ENCODE data around the gene KRT84. TPM values are rescaled to one million over a fixed set of nuclear protein-coding genes. Genes with fewer than 3 reads are reported as not detected.

The KRT84 gene
- total RNA-seq, 1 experiment from 2014 or later = not detected

GRCh38 chr12:52334185-52334584 lies 51.3 kb downstream of the KRT84 start:
- Histone ChIP-seq H3K9me2 (replicated peaks; ENCODE audit: insufficient read depth, low read length) (no peaks in the 10 kb centered on the region), H3K9me3 (ENCODE audit: low read length) (no peaks in the 10 kb centered on the region), H3K27me3 (ENCODE audit: low read length) (no peaks in the 10 kb centered on the region), H3K4me1 (ENCODE audit: low read length) (peaks cover 19% of the 10 kb centered on the region), H3K9ac (ENCODE audit: low read length) (no peak overlapping the region), H3K27ac (ENCODE audit: low read length) (no peak overlapping the region), H3K36me3 (ENCODE audit: insufficient read depth, low read length) (no peaks in the 10 kb centered on the region), H3K79me2 (ENCODE audit: low read length) (no peaks in the 10 kb centered on the region), H3K4me2 (ENCODE audit: low read depth, low read length, poor library complexity, severe bottlenecking) (no peak overlapping the region), H2AFZ (ENCODE audit: low read length) (no peak overlapping the region), H3K4me3 (ENCODE audit: low read length) (no peak overlapping the region), H4K20me1 (ENCODE audit: insufficient read depth, low read depth, low read length) (no peaks in the 10 kb centered on the region)
- no peak for DNase-seq

GRCh38 chr12:52333321-52333720 lies 52.1 kb downstream of the KRT84 start:
- no peak overlapping the region for H3K27ac ChIP-seq (ENCODE audit: low read length)
- no peaks in the 10 kb centered on the region for H3K9me2 ChIP-seq (replicated peaks; ENCODE audit: insufficient read depth, low read length)
- H3K79me2 ChIP-seq (ENCODE audit: low read length) = no peaks in the 10 kb centered on the region
- H2AFZ ChIP-seq (ENCODE audit: low read length) = no peak overlapping the region
- no peak for DNase-seq
- no peaks in the 10 kb centered on the region for H3K36me3 ChIP-seq (ENCODE audit: insufficient read depth, low read length)
- peaks cover 27% of the 10 kb centered on the region for H3K4me1 ChIP-seq (ENCODE audit: low read length)
- no peak overlapping the region for H3K4me3 ChIP-seq (ENCODE audit: low read length)
- H3K9me3 ChIP-seq (ENCODE audit: low read length) = no peaks in the 10 kb centered on the region
- no peaks in the 10 kb centered on the region for H4K20me1 ChIP-seq (ENCODE audit: insufficient read depth, low read depth, low read length)
- no peaks in the 10 kb centered on the region for H3K27me3 ChIP-seq (ENCODE audit: low read length)
- no peak overlapping the region for H3K4me2 ChIP-seq (ENCODE audit: low read depth, low read length, poor library complexity, severe bottlenecking)
- H3K9ac ChIP-seq (ENCODE audit: low read length) = no peak overlapping the region

- Histone ChIP-seq H3K9me3 (ENCODE audit: low read length) (no peaks in the 10 kb centered on the region), H3K27ac (ENCODE audit: low read length) (no peak overlapping the region)
- DNase-seq = no peak
These were observed 53.1 kb downstream of the KRT84 start for GRCh38 chr12:52332381-52332780.

GRCh38 chr12:52331833-52332232 lies 53.6 kb downstream of the KRT84 start:
- Histone ChIP-seq H2AFZ (ENCODE audit: low read length) (no peak overlapping the region), H3K79me2 (ENCODE audit: low read length) (no peaks in the 10 kb centered on the region), H4K20me1 (ENCODE audit: insufficient read depth, low read depth, low read length) (no peaks in the 10 kb centered on the region), H3K36me3 (ENCODE audit: insufficient read depth, low read length) (no peaks in the 10 kb centered on the region), H3K27ac (ENCODE audit: low read length) (no peak overlapping the region), H3K9me3 (ENCODE audit: low read length) (no peaks in the 10 kb centered on the region), H3K4me3 (ENCODE audit: low read length) (no peak overlapping the region), H3K27me3 (ENCODE audit: low read length) (no peaks in the 10 kb centered on the region), H3K4me1 (ENCODE audit: low read length) (peaks cover 41% of the 10 kb centered on the region), H3K9ac (ENCODE audit: low read length) (no peak overlapping the region), H3K4me2 (ENCODE audit: low read depth, low read length, poor library complexity, severe bottlenecking) (no peak overlapping the region), H3K9me2 (replicated peaks; ENCODE audit: insufficient read depth, low read length) (no peaks in the 10 kb centered on the region)
- DNase-seq = no peak

More at GRCh38 chr12:52332381-52332780, 53.1 kb downstream of the KRT84 start:
- Histone ChIP-seq H3K4me2 (ENCODE audit: low read depth, low read length, poor library complexity, severe bottlenecking) (no peak overlapping the region), H3K9me2 (replicated peaks; ENCODE audit: insufficient read depth, low read length) (no peaks in the 10 kb centered on the region), H3K36me3 (ENCODE audit: insufficient read depth, low read length) (no peaks in the 10 kb centered on the region), H3K27me3 (ENCODE audit: low read length) (no peaks in the 10 kb centered on the region), H3K79me2 (ENCODE audit: low read length) (no peaks in the 10 kb centered on the region), H2AFZ (ENCODE audit: low read length) (no peak overlapping the region), H4K20me1 (ENCODE audit: insufficient read depth, low read depth, low read length) (no peaks in the 10 kb centered on the region), H3K4me1 (ENCODE audit: low read length) (peaks cover 35% of the 10 kb centered on the region), H3K4me3 (ENCODE audit: low read length) (no peak overlapping the region), H3K9ac (ENCODE audit: low read length) (no peak overlapping the region)

GRCh38 chr12:52331039-52331438 lies 54.4 kb downstream of the KRT84 start:
- Histone ChIP-seq H3K4me2 (ENCODE audit: low read depth, low read length, poor library complexity, severe bottlenecking) (no peak overlapping the region), H3K36me3 (ENCODE audit: insufficient read depth, low read length) (no peaks in the 10 kb centered on the region), H3K9me3 (ENCODE audit: low read length) (no peaks in the 10 kb centered on the region), H3K79me2 (ENCODE audit: low read length) (no peaks in the 10 kb centered on the region), H3K9ac (ENCODE audit: low read length) (no peak overlapping the region), H4K20me1 (ENCODE audit: insufficient read depth, low read depth, low read length) (no peaks in the 10 kb centered on the region), H3K4me3 (ENCODE audit: low read length) (no peak overlapping the region), H3K4me1 (ENCODE audit: low read length) (peaks cover 42% of the 10 kb centered on the region), H3K27me3 (ENCODE audit: low read length) (no peaks in the 10 kb centered on the region), H3K27ac (ENCODE audit: low read length) (no peak overlapping the region), H2AFZ (ENCODE audit: low read length) (no peak overlapping the region), H3K9me2 (replicated peaks; ENCODE audit: insufficient read depth, low read length) (no peaks in the 10 kb centered on the region)
- no peak for DNase-seq

- Histone ChIP-seq H3K79me2 (ENCODE audit: low read length) (no peaks in the 10 kb centered on the region), H3K9me2 (replicated peaks; ENCODE audit: insufficient read depth, low read length) (no peaks in the 10 kb centered on the region), H3K4me2 (ENCODE audit: low read depth, low read length, poor library complexity, severe bottlenecking) (no peak overlapping the region), H2AFZ (ENCODE audit: low read length) (no peak overlapping the region), H3K4me3 (ENCODE audit: low read length) (no peak overlapping the region), H3K9me3 (ENCODE audit: low read length) (no peaks in the 10 kb centered on the region), H4K20me1 (ENCODE audit: insufficient read depth, low read depth, low read length) (no peaks in the 10 kb centered on the region), H3K9ac (ENCODE audit: low read length) (no peak overlapping the region), H3K27ac (ENCODE audit: low read length) (no peak overlapping the region), H3K4me1 (ENCODE audit: low read length) (peaks cover 42% of the 10 kb centered on the region), H3K27me3 (ENCODE audit: low read length) (no peaks in the 10 kb centered on the region), H3K36me3 (ENCODE audit: insufficient read depth, low read length) (no peaks in the 10 kb centered on the region)
- DNase-seq = no peak
These were observed 57.5 kb downstream of the KRT84 start for GRCh38 chr12:52327830-52328500.

Other genes starting within 250 kb of the KRT84 start
- gene KRT80, start 193.6 kb downstream of the KRT84 start, total RNA-seq (2014; rRNA removed; shearing (Covaris generic); ENCODE audit: low replicate concordance) = not detected in 2 replicates
- gene KRT7, start 152.4 kb downstream of the KRT84 start, total RNA-seq (2014; rRNA removed; shearing (Covaris generic); ENCODE audit: low replicate concordance) = not detected in 2 replicates
- not detected in 2 replicates for gene KRT86, start 111.0 kb downstream of the KRT84 start, total RNA-seq (2014; rRNA removed; shearing (Covaris generic); ENCODE audit: low replicate concordance)
- not detected in 2 replicates for gene KRT81, start 94.1 kb downstream of the KRT84 start, total RNA-seq (2014; rRNA removed; shearing (Covaris generic); ENCODE audit: low replicate concordance)
- not detected in 2 replicates for gene KRT83, start 64.3 kb downstream of the KRT84 start, total RNA-seq (2014; rRNA removed; shearing (Covaris generic); ENCODE audit: low replicate concordance)
- gene KRT85, start 18.2 kb downstream of the KRT84 start, total RNA-seq (2014; rRNA removed; shearing (Covaris generic); ENCODE audit: low replicate concordance) = not detected in 2 replicates
- not detected in 2 replicates for gene KRT82, start 20.7 kb upstream of the KRT84 start, total RNA-seq (2014; rRNA removed; shearing (Covaris generic); ENCODE audit: low replicate concordance)
- not detected in 2 replicates for gene KRT75, start 48.7 kb upstream of the KRT84 start, total RNA-seq (2014; rRNA removed; shearing (Covaris generic); ENCODE audit: low replicate concordance)
- gene KRT6B, start 66.5 kb upstream of the KRT84 start, total RNA-seq (2014; rRNA removed; shearing (Covaris generic); ENCODE audit: low replicate concordance) = not detected in 2 replicates
- not detected in 2 replicates for gene KRT6C, start 88.2 kb upstream of the KRT84 start, total RNA-seq (2014; rRNA removed; shearing (Covaris generic); ENCODE audit: low replicate concordance)
- not detected in 2 replicates for gene KRT6A, start 107.6 kb upstream of the KRT84 start, total RNA-seq (2014; rRNA removed; shearing (Covaris generic); ENCODE audit: low replicate concordance)
- gene KRT5, start 134.7 kb upstream of the KRT84 start, total RNA-seq (2014; rRNA removed; shearing (Covaris generic); ENCODE audit: low replicate concordance) = not detected in 2 replicates
- gene KRT71, start 167.5 kb upstream of the KRT84 start, total RNA-seq (2014; rRNA removed; shearing (Covaris generic); ENCODE audit: low replicate concordance) = not detected in 2 replicates
- not detected in 2 replicates for gene KRT74, start 188.2 kb upstream of the KRT84 start, total RNA-seq (2014; rRNA removed; shearing (Covaris generic); ENCODE audit: low replicate concordance)
- not detected in 2 replicates for gene KRT72, start 215.8 kb upstream of the KRT84 start, total RNA-seq (2014; rRNA removed; shearing (Covaris generic); ENCODE audit: low replicate concordance)
- gene KRT73, start 232.9 kb upstream of the KRT84 start, total RNA-seq (2014; rRNA removed; shearing (Covaris generic); ENCODE audit: low replicate concordance) = not detected in 2 replicates

All from Karpas-422 (cell line).